Thoracic aorta (tissue), 2 donors: ENCODE data around the gene SERPINE2. TPM values are rescaled to one million over a fixed set of nuclear protein-coding genes. Genes with fewer than 3 reads are reported as not detected.

ENCODE experiments used
- ATAC-seq: fragments of 150-250 bp; one replicate; pipeline ENCODE4 v1.8.0; 2017; ENCODE audit warnings: low read depth; ENCODE audit not compliant: insufficient number of reproducible peaks, low FRiP score
- DNase-seq: peaks from one replicate; pipeline ENCODE4 v3.0.0-alpha.2; 2020; ENCODE audit warnings: low spot score
- H3K27ac ChIP-seq, 2 donors: fragments of 200-600 bp; sonication (generic); 1 replicate in 1 of 2; 2 replicates in 1 of 2; pipeline ENCODE4 v1.5.1; 2016; ENCODE audit warnings: mild to moderate bottlenecking in 2 of 2, moderate library complexity in 2 of 2
- H3K27me3 ChIP-seq: fragments of 200-600 bp; sonication (generic); replicated peaks from 2 replicates; pipeline ENCODE4 v1.6.0; 2016; ENCODE audit warnings: mild to moderate bottlenecking; ENCODE audit not compliant: insufficient read depth
- H3K36me3 ChIP-seq: fragments of 200-600 bp; sonication (generic); one replicate; pipeline ENCODE4 v1.5.1; 2016
- H3K4me1 ChIP-seq, 2 donors: fragments of 200-600 bp; sonication (generic); 1 replicate in 1 of 2; 2 replicates in 1 of 2; pipeline versions ENCODE4 v1.5.1 to v1.6.0; 2016; ENCODE audit warnings: low read depth in 2 of 2, mild to moderate bottlenecking in 1 of 2; ENCODE audit not compliant: control insufficient read depth in 1 of 2
- H3K4me3 ChIP-seq: fragments of 200-600 bp; sonication (generic); 2 replicates; pipeline ENCODE4 v1.5.1; 2016; ENCODE audit warnings: mild to moderate bottlenecking
- H3K9me3 ChIP-seq: fragments of 200-600 bp; sonication (generic); 2 replicates; pipeline ENCODE4 v1.5.1; 2016
- total RNA-seq, 2 donors: library from RNA; depleted of rRNA; stranded (reverse); fragments of >200 nt; gene quantifications; one replicate each; pipeline versions ENCODE4 v1.1.0 to v1.2.3, GENCODE V29; 2016
- TF ChIP-seq, protein P1 (sequence below): fragments of 200-600 bp; sonication (generic); IDR thresholded peaks from one replicate; pipeline ENCODE4 v1.5.1; 2019; ENCODE audit warnings: antibody characterized with exemption

Gene SERPINE2
- total RNA-seq, 2 donors from 2014 or later: 29.0 to 47.3 TPM

DNA sequence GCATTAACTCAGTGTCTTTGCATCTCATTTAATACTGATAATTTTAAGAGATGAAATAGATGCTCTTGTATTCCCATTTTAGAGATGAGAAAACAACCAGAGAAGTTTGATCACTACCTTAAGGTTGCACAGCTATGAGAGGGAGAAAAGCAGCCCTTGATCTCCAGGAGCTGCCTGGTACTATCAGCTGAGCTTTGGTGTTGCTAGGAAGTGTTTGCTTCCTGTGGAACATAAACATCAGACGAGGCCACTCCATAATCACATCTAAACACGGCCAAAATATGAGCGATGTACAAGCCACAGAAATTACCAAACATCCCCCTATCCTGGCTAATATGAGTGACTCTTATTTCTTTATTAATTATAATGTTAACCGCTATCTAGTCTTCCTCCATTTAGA, 93.3 kb downstream of the SERPINE2 start:
- TF ChIP-seq, protein P1, sequence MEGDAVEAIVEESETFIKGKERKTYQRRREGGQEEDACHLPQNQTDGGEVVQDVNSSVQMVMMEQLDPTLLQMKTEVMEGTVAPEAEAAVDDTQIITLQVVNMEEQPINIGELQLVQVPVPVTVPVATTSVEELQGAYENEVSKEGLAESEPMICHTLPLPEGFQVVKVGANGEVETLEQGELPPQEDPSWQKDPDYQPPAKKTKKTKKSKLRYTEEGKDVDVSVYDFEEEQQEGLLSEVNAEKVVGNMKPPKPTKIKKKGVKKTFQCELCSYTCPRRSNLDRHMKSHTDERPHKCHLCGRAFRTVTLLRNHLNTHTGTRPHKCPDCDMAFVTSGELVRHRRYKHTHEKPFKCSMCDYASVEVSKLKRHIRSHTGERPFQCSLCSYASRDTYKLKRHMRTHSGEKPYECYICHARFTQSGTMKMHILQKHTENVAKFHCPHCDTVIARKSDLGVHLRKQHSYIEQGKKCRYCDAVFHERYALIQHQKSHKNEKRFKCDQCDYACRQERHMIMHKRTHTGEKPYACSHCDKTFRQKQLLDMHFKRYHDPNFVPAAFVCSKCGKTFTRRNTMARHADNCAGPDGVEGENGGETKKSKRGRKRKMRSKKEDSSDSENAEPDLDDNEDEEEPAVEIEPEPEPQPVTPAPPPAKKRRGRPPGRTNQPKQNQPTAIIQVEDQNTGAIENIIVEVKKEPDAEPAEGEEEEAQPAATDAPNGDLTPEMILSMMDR: no peak
- Histone ChIP-seq H3K4me3 (peak overlapping the region; percentile 76), H3K27me3 (no peaks in the 10 kb centered on the region), H3K36me3 (no peaks in the 10 kb centered on the region), H3K4me1 (peaks cover 23 to 32% of the 10 kb centered on the region in 2 donors), H3K9me3 (no peaks in the 10 kb centered on the region), H3K27ac (no peak overlapping the region)
- ATAC-seq: no peak
- DNase-seq: no peak

DNA sequence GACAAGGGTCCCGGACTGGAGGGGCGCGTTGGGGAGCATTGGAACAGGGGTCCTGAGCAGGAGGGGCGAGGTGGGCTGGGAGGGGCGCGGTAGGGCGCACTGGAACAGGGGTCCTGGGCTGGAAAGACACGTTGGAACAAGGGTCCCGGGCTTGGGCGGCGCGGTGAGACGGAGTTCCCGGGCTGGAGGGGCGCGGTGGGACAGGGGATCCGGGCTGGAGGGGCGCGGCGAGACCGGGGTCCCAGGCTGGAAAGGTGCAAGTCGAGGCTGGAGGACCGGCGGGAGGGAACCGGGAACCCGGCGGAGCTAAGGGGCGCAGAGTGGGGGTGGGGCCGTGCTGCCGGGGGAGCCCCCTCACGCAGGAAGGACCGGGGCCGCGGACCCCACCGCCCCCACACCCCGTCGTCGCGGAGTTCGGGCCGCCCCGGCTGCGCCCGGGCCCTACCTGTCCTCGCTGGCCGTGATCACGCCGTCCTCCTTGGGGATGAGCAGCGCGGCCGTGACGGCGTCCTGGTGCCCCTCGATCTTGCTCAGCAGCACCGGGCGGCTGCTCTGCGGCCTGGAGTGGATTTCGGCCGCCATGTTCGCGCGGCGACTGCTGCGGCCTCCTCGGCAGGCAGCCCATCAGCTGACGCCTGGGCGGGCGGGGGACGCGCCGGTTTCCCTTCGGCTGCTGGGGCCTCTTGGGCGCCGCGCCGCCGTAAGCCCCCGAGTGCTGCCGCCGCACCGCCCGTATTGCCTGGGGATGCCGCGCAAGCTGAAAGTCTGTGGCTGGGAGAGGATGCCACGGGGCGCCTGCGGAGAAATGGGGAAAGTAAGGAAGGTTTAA, 94.2 kb downstream of the SERPINE2 start, which contains the start of gene WDFY1:
Gene WDFY1 (minus strand): TSS at position 633 of the 829 bp plus-strand sequence. CDS start 51 bp downstream, at position 582.
- Histone ChIP-seq H3K4me3 (peak within 1 kb of the TSS; percentile 76), H3K27me3 (no peaks in the 10 kb centered on the region), H3K36me3 (no peaks in the 10 kb centered on the region), H3K9me3 (no peaks in the 10 kb centered on the region), H3K4me1 (peaks cover 23 to 38% of the 10 kb centered on the region in 2 donors), H3K27ac (peak within 1 kb of the TSS; percentile 81 to 86)
- no peak for DNase-seq
- ATAC-seq: no peak
- TF ChIP-seq, protein P1: no peak

DNA sequence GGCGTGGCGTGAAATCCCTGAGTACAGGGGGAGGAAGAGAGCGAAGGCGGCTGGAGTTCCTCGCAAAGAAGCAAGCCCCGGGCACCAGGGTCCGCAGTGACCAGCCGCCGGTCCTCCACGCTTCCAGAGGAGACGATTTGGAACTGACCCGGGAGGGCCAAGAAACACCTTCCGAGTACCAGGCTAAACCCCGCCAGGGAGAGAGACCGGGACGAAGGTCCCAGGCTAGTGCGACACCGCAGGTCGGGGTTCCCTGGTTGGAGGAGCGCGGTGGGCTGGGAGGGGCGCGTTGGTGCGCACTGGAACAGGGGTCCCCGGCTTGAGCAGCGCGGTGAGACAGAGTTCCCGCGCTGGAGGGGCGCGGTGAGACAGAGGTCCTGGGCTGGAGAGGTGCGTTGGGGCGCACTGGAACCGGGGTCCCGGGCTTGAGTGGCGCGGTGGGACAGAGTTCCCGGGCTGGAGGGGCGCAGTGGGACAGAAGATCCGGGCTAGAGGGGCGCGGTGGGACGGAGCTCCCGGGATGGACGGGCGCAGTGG, 94.9 kb downstream of the SERPINE2 start:
- Histone ChIP-seq H3K27me3 (no peaks in the 10 kb centered on the region), H3K9me3 (no peaks in the 10 kb centered on the region), H3K4me3 (peak overlapping the region; percentile 76), H3K4me1 (peaks cover 27 to 45% of the 10 kb centered on the region in 2 donors), H3K27ac (peak overlapping the region; percentile 81 to 86), H3K36me3 (no peaks in the 10 kb centered on the region)
- ATAC-seq (no peak), DNase-seq (no peak)
- TF ChIP-seq, protein P1: no peak

DNA sequence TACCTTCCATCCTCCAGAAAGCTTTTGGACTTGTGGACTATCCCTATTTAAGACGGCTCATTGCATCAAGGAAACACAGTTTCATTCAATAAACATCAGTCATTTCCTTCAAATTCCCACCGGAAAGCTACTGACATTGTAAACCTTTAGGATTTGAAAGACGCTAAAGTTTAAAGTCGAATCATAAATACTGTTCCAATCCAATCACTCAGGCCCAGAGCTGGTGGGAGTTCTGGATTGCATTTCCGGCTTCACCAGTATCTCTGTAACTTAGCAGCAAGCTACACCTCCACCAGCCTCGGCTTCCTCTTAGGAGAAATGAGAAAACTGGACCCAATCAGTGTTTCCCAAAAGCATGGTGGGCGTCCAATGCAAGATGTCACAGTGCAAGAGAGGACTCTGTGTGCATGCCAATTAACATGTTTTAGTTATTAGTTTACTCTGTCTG, 95.5 kb downstream of the SERPINE2 start:
- peak overlapping the region; percentile 81 to 86 for H3K27ac ChIP-seq
- no peak for DNase-seq
- no peak for ATAC-seq

DNA sequence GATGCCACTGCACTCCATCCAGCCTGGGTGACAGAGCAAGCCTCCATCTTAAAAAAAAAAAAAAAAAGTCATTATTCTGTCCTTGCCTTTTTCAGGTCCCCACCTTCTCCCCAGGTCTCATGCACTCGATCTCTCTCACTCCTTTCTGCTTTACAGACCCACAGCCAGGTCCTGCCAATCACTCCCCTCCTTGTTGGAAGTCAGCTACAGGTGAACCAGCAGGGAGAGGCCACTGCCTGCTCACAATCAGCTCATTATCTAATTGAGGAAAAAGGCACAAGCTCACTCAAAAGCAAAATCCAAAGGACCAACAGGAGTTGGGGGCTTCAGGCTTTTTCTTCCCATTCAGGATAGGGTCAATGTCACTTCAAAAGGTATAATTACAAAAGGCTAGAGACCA, 96.0 kb downstream of the SERPINE2 start:
- Histone ChIP-seq H3K4me1 (peaks cover 35 to 54% of the 10 kb centered on the region in 2 donors), H3K36me3 (no peaks in the 10 kb centered on the region), H3K27me3 (no peaks in the 10 kb centered on the region), H3K9me3 (no peaks in the 10 kb centered on the region), H3K27ac (peak overlapping the region; percentile 81 to 86), H3K4me3 (peak overlapping the region; percentile 76)
- ATAC-seq (no peak), DNase-seq (no peak)
- TF ChIP-seq, protein P1: no peak

More for the DNA sequence above, 95.5 kb downstream of the SERPINE2 start:
- peak overlapping the region; percentile 76 for H3K4me3 ChIP-seq
- no peaks in the 10 kb centered on the region for H3K27me3 ChIP-seq
- H3K4me1 ChIP-seq: peaks cover 34 to 50% of the 10 kb centered on the region in 2 donors
- H3K9me3 ChIP-seq: no peaks in the 10 kb centered on the region
- TF ChIP-seq, protein P1: no peak
- no peaks in the 10 kb centered on the region for H3K36me3 ChIP-seq
